HepG2 (cell line): ENCODE data around the gene ZNF184. TPM values are rescaled to one million over a fixed set of nuclear protein-coding genes. Genes with fewer than 3 reads are reported as not detected.
A peak's percentile ranks its signal among the peaks of the same experiment; 100 is the strongest.

Experiments used
- CHD4 ChIP-seq: fragments of 200-600 bp; sonication (generic); IDR thresholded peaks from 2 replicates; pipeline ENCODE4 v1.7.0; 2017; ENCODE audit warnings: mild to moderate bottlenecking, low read length, borderline replicate concordance
- ELF4 ChIP-seq: sonication (generic); formaldehyde crosslinking; IDR thresholded peaks from 2 replicates; pipeline ENCODE4 v1.5.0; 2020; ENCODE audit warnings: missing genetic modification reagents, mild to moderate bottlenecking, moderate library complexity, borderline replicate concordance
- EZH2 ChIP-seq: conservative IDR thresholded peaks from 2 replicates; pipeline ENCODE4 v1.6.1; 2012; ENCODE audit warnings: mild to moderate bottlenecking, low read depth, low read length, moderate library complexity
- FOSL2 ChIP-seq: sonication (generic); formaldehyde crosslinking; IDR thresholded peaks from 2 replicates; pipeline ENCODE4 v1.4.0; 2020; ENCODE audit warnings: missing genetic modification reagents
- GATAD1 ChIP-seq: IDR thresholded peaks from 2 replicates; pipeline ENCODE4 v1.6.1; 2016; ENCODE audit warnings: missing genetic modification reagents, missing compliant biosample characterization
- GMEB2 ChIP-seq: IDR thresholded peaks from 2 replicates; pipeline ENCODE4 v1.6.1; 2016; ENCODE audit warnings: missing biosample characterization, missing genetic modification reagents, low read depth
- MYC ChIP-seq: sonication (generic); formaldehyde crosslinking; IDR thresholded peaks from 2 replicates; pipeline ENCODE4 v1.9.0; 2021; ENCODE audit warnings: missing genetic modification reagents, borderline replicate concordance
- NFKBIZ ChIP-seq: IDR thresholded peaks from 2 replicates; pipeline ENCODE4 v1.6.1; 2018; ENCODE audit warnings: missing genetic modification reagents, missing compliant biosample characterization
- NFRKB ChIP-seq: fragments of 450-650 bp; IDR thresholded peaks from 2 replicates; pipeline ENCODE4 v1.6.1; 2017
- PRMT3 ChIP-seq: sonication (generic); formaldehyde crosslinking; IDR thresholded peaks from 2 replicates; pipeline ENCODE4 v1.8.1; 2022; ENCODE audit warnings: low read depth, mild to moderate bottlenecking, moderate library complexity, missing genetic modification reagents, borderline replicate concordance
- SMAD9 ChIP-seq: sonication (generic); formaldehyde crosslinking; IDR thresholded peaks from 2 replicates; pipeline ENCODE4 v1.5.1; 2020; ENCODE audit warnings: mild to moderate bottlenecking, missing genetic modification reagents
- SRSF4 ChIP-seq: fragments of 200-400 bp; formaldehyde crosslinking; IDR thresholded peaks from one replicate; pipeline ENCODE4 v1.6.1; 2018; ENCODE audit warnings: mild to moderate bottlenecking, low read depth, low read length, moderate library complexity; ENCODE audit not compliant: poor library complexity, severe bottlenecking
- STAT5B ChIP-seq: sonication (generic); formaldehyde crosslinking; IDR thresholded peaks from 2 replicates; pipeline ENCODE4 v1.4.0; 2020; ENCODE audit warnings: missing genetic modification reagents
- TFDP1 ChIP-seq: IDR thresholded peaks from 2 replicates; pipeline ENCODE4 v1.6.1; 2016; ENCODE audit warnings: missing compliant biosample characterization, missing genetic modification reagents, borderline replicate concordance
- UBTF ChIP-seq: sonication (generic); formaldehyde crosslinking; IDR thresholded peaks from 2 replicates; pipeline ENCODE4 v1.4.0; 2020; ENCODE audit warnings: mild to moderate bottlenecking, missing genetic modification reagents
- ZNF12 ChIP-seq: sonication (generic); formaldehyde crosslinking; IDR thresholded peaks from 2 replicates; pipeline ENCODE4 v1.5.0; 2020; ENCODE audit warnings: missing genetic modification reagents
- ZNF136 ChIP-seq: sonication (generic); formaldehyde crosslinking; IDR thresholded peaks from 2 replicates; pipeline ENCODE4 v1.8.1; 2022; ENCODE audit warnings: low read depth, mild to moderate bottlenecking, moderate library complexity, missing genetic modification reagents
- ZNF235 ChIP-seq: sonication (generic); formaldehyde crosslinking; IDR thresholded peaks from 2 replicates; pipeline ENCODE4 v1.8.1; 2023; ENCODE audit warnings: mild to moderate bottlenecking, missing genetic modification reagents, borderline replicate concordance
- ZNF24 ChIP-seq: fragments of 450-650 bp; IDR thresholded peaks from 2 replicates; pipeline ENCODE4 v1.6.1; 2017; ENCODE audit warnings: antibody characterized with exemption, mild to moderate bottlenecking
- ZNF383 ChIP-seq: sonication (generic); formaldehyde crosslinking; IDR thresholded peaks from 2 replicates; pipeline ENCODE4 v1.4.0; 2020; ENCODE audit warnings: missing genetic modification reagents, mild to moderate bottlenecking, borderline replicate concordance
- ZNF446 ChIP-seq: sonication (generic); formaldehyde crosslinking; IDR thresholded peaks from 2 replicates; pipeline ENCODE4 v1.5.0; 2020; ENCODE audit warnings: mild to moderate bottlenecking, missing genetic modification reagents
- ZNF512 ChIP-seq: sonication (generic); formaldehyde crosslinking; IDR thresholded peaks from 2 replicates; pipeline ENCODE4 v1.4.0; 2020; ENCODE audit warnings: mild to moderate bottlenecking, missing genetic modification reagents
- ZNF564 ChIP-seq: sonication (generic); formaldehyde crosslinking; IDR thresholded peaks from 2 replicates; pipeline ENCODE4 v1.8.1; 2023; ENCODE audit warnings: mild to moderate bottlenecking, missing genetic modification reagents
- polyA plus RNA-seq, 8 experiments: library from polyadenylated mRNA; depleted of rRNA in 3 of 8; stranded (reverse) in 7 of 8; unstranded in 1 of 8; fragments of >200 nt; fragmentation: Illumina TruSeq in 4 of 8; extraction: Trizol in 4 of 8; gene quantifications; 2 replicates each; pipeline versions ENCODE4 v1.2.1 to v1.2.3, GENCODE V29; 2011 to 2016; ENCODE audit warnings: low read depth in 4 of 8, missing spikeins in 1 of 8, mixed read lengths in 1 of 8; ENCODE audit not compliant: insufficient read depth in 1 of 8
- total RNA-seq, 5 experiments: library from RNA; depleted of rRNA; stranded (reverse); fragments of >200 nt; fragmentation: Illumina TruSeq; extraction: Trizol; gene quantifications; 2 replicates each; pipeline ENCODE4 v1.2.3, GENCODE V29; 2016; ENCODE audit warnings: low read depth in 1 of 5

The ZNF184 gene
- total and polyA plus RNA-seq, 2 of the 13 experiments (the other 11 are each of a cell fraction or from before 2014, with no cell fraction given) = 2.1 to 10.1 TPM

- TF ChIP-seq STAT5B (no peak), ZNF512 (CRISPR knock-in tag) (0 out of 2 replicates have a peak, but pooled peaks have one; percentile 0), MYC (no peak), ZNF235 (CRISPR knock-in tag) (no peak), ZNF446 (CRISPR knock-in tag) (peak; percentile 52; the same call in 1 of the 2 replicates), ZNF383 (CRISPR knock-in tag) (no peak), GMEB2 (no peak), GATAD1 (CRISPR knock-in tag) (no peak; the same call in 1 of the 2 replicates), CHD4 (peak; percentile 89; the same call in 1 of the 2 replicates), ELF4 (CRISPR knock-in tag) (no peak), TFDP1 (CRISPR knock-in tag) (peak; percentile 23; the same call in 1 of the 2 replicates), PRMT3 (CRISPR knock-in tag) (no peak), SMAD9 (no peak), EZH2 (no peak), NFRKB (no peak), ZNF24 (peak; percentile 94), UBTF (CRISPR knock-in tag) (no peak), NFKBIZ (CRISPR knock-in tag) (peak; percentile 66; the same call in 1 of the 2 replicates), SRSF4 (no peak), ZNF12 (CRISPR knock-in tag) (peak; percentile 98), ZNF564 (no peak), FOSL2 (CRISPR knock-in tag) (0 out of 2 replicates have a peak, but pooled peaks have one; percentile 17), ZNF136 (CRISPR knock-in tag) (peak; percentile 69; the same call in 1 of the 2 replicates)
Observed at GRCh38 chr6:27502508-27503435, 29.9 kb upstream of the ZNF184 start (continued).
